Mammary epithelial cell (primary cell): Measurements from ENCODE around the gene PCID2.

Experiments
- CTCF ChIP-seq, 2 donors: IDR thresholded peaks in 1 of 2; conservative IDR thresholded peaks in 1 of 2; 2 replicates each; pipeline ENCODE4 v1.5.1; 2011 to 2012; ENCODE audit warnings: inconsistent platforms in 2 of 2, low read length in 2 of 2, mild to moderate bottlenecking in 2 of 2, control low read depth in 1 of 2, low read depth in 1 of 2; ENCODE audit not compliant: insufficient read depth in 1 of 2; ENCODE audit errors: extremely low read depth in 1 of 2
- EZH2 ChIP-seq: IDR thresholded peaks from 2 replicates; pipeline ENCODE4 v1.6.1; 2012; ENCODE audit warnings: low read length, inconsistent platforms, borderline replicate concordance

- TF ChIP-seq CTCF (conservative IDR thresholded peaks at IDR 0.05 in 1 of 2, IDR thresholded peaks at IDR 0.05 in 1 of 2; ENCODE audit: extremely low read depth in 1 of 2, insufficient read depth in 1 of 2, low read depth in 1 of 2, low read length in 2 of 2) = no peak
- TF ChIP-seq EZH2 = no peak
Observed at GRCh38 chr13:113184568-113185440, 23.7 kb downstream of the PCID2 start.
